Endodermal cell (in vitro differentiated cells): Measurements from ENCODE around the gene FAM168A. TPM values are rescaled to one million over a fixed set of nuclear protein-coding genes. Genes with fewer than 3 reads are reported as not detected.

Source experiments
- DNase-seq: peaks from one replicate; pipeline ENCODE4 v3.0.0-alpha.2; 2017
- H3K27ac ChIP-seq: 2 replicates; pipeline ENCODE4 v1.5.1; 2013; ENCODE audit warnings: mild to moderate bottlenecking, low read depth, low read length, moderate library complexity
- H3K27me3 ChIP-seq: 2 replicates; pipeline ENCODE4 v1.6.1; 2013; ENCODE audit warnings: mild to moderate bottlenecking, low read length, moderate library complexity; ENCODE audit not compliant: insufficient read depth, control insufficient read depth, poor library complexity, severe bottlenecking
- H3K36me3 ChIP-seq: 2 replicates; pipeline ENCODE4 v1.7.0; 2013; ENCODE audit warnings: mild to moderate bottlenecking, low read length, moderate library complexity; ENCODE audit not compliant: control insufficient read depth, insufficient read depth
- H3K4me1 ChIP-seq: one replicate; pipeline ENCODE4 v1.7.0; 2013; ENCODE audit warnings: low read length; ENCODE audit not compliant: control insufficient read depth, insufficient read depth
- H3K4me3 ChIP-seq: 2 replicates; pipeline ENCODE4 v1.5.1; 2013; ENCODE audit warnings: mild to moderate bottlenecking, low read length, moderate library complexity
- H3K9ac ChIP-seq: 2 replicates; pipeline ENCODE4 v1.6.1; 2013; ENCODE audit warnings: mild to moderate bottlenecking, low read length, moderate library complexity; ENCODE audit not compliant: poor library complexity, severe bottlenecking; ENCODE audit errors: extremely low read depth
- H3K9me3 ChIP-seq: 2 replicates; pipeline ENCODE4 v1.6.1; 2013; ENCODE audit warnings: mild to moderate bottlenecking, low read length, moderate library complexity; ENCODE audit not compliant: control insufficient read depth
- H3K27ac Mint-ChIP-seq: 2 replicates; pipeline ENCODE4 v1.8.0; 2020; ENCODE audit warnings: mixed read lengths
- H3K27me3 Mint-ChIP-seq: 2 replicates; pipeline ENCODE4 v1.8.0; 2021; ENCODE audit warnings: mild to moderate bottlenecking, mixed read lengths; ENCODE audit not compliant: insufficient read depth
- H3K36me3 Mint-ChIP-seq: 2 replicates; pipeline ENCODE4 v1.8.0; 2020; ENCODE audit warnings: low read depth, mixed read lengths
- H3K4me1 Mint-ChIP-seq: 2 replicates; pipeline ENCODE4 v1.8.0; 2020; ENCODE audit warnings: mixed read lengths
- H3K4me3 Mint-ChIP-seq: 2 replicates; pipeline ENCODE4 v1.8.0; 2020; ENCODE audit warnings: mild to moderate bottlenecking, moderate library complexity, mixed read lengths
- H3K9me3 Mint-ChIP-seq: 2 replicates; pipeline ENCODE4 v1.8.0; 2020; ENCODE audit warnings: mild to moderate bottlenecking, mixed read lengths
- WGBS, 2 experiments: methylation state at CpG; one replicate each; pipeline versions ENCODE4 v1.1.5 to v1.1.7; 2013; ENCODE audit warnings: missing lambda C conversion rate in 2 of 2, mixed read lengths in 1 of 2; ENCODE audit not compliant: insufficient coverage in 1 of 2, insufficient read length in 1 of 2; 5-methylcytosine and 5-hydroxymethylcytosine counted together
- total RNA-seq, 2 donors: library from RNA; stranded (reverse); fragmentation: NEBNext Ultra II Directional in 1 of 2; extraction: Animal tissue kit (Norgen Biotek cat#: 25700) in 1 of 2; gene quantifications; 2 replicates in 1 of 2; 3 replicates in 1 of 2; pipeline ENCODE4 v1.2.1, GENCODE V29; 2021
- TF ChIP-seq, protein P1 (sequence below): fragments of 200-600 bp; sonication (generic); conservative IDR thresholded peaks from 2 replicates; pipeline ENCODE4 v1.5.0; 2021; ENCODE audit warnings: antibody characterized with exemption, mild to moderate bottlenecking

The FAM168A gene
- total RNA-seq, 2 donors from 2014 or later = 27.4 to 31.6 TPM

DNA sequence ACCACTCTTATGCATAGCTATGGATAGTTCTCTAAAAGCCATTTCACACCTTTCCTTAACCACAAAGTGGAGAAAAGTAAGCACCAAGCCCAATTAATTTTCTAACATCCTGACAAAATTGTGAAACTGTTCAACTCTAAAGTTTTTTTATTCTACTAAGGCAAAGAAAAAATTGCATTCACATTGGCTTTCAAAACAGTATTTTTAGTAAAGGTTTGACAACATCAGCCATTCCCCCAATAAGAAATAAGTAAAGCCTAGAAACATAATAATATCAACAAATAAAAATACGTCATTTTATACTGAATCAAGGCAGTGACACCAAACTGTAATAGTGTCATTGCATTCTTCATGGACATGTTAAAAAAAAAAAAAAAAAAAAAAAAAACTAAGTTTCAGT, 11.1 kb downstream of the FAM168A start:
- H3K4me3 ChIP-seq = no peak overlapping the region
- WGBS, 2 experiments = 80 to 83% methylated on average over 1 of the region's 1 CpG
- H3K36me3 Mint-ChIP-seq = peaks cover 24% of the 10 kb centered on the region
- H3K27ac ChIP-seq = no peak overlapping the region
- H3K9me3 ChIP-seq = no peaks in the 10 kb centered on the region
- no peak overlapping the region for H3K4me3 Mint-ChIP-seq
- H3K36me3 ChIP-seq = peaks cover 5% of the 10 kb centered on the region
- H3K27ac Mint-ChIP-seq = no peak overlapping the region
- no peaks in the 10 kb centered on the region for H3K9me3 Mint-ChIP-seq
- H3K4me1 ChIP-seq = no peaks in the 10 kb centered on the region
- DNase-seq = no peak
- H3K27me3 Mint-ChIP-seq = no peaks in the 10 kb centered on the region
- H3K4me1 Mint-ChIP-seq = peaks cover 4% of the 10 kb centered on the region
- no peak overlapping the region for H3K9ac ChIP-seq
- H3K27me3 ChIP-seq = no peaks in the 10 kb centered on the region
- TF ChIP-seq, protein P1, sequence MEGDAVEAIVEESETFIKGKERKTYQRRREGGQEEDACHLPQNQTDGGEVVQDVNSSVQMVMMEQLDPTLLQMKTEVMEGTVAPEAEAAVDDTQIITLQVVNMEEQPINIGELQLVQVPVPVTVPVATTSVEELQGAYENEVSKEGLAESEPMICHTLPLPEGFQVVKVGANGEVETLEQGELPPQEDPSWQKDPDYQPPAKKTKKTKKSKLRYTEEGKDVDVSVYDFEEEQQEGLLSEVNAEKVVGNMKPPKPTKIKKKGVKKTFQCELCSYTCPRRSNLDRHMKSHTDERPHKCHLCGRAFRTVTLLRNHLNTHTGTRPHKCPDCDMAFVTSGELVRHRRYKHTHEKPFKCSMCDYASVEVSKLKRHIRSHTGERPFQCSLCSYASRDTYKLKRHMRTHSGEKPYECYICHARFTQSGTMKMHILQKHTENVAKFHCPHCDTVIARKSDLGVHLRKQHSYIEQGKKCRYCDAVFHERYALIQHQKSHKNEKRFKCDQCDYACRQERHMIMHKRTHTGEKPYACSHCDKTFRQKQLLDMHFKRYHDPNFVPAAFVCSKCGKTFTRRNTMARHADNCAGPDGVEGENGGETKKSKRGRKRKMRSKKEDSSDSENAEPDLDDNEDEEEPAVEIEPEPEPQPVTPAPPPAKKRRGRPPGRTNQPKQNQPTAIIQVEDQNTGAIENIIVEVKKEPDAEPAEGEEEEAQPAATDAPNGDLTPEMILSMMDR = no peak

DNA sequence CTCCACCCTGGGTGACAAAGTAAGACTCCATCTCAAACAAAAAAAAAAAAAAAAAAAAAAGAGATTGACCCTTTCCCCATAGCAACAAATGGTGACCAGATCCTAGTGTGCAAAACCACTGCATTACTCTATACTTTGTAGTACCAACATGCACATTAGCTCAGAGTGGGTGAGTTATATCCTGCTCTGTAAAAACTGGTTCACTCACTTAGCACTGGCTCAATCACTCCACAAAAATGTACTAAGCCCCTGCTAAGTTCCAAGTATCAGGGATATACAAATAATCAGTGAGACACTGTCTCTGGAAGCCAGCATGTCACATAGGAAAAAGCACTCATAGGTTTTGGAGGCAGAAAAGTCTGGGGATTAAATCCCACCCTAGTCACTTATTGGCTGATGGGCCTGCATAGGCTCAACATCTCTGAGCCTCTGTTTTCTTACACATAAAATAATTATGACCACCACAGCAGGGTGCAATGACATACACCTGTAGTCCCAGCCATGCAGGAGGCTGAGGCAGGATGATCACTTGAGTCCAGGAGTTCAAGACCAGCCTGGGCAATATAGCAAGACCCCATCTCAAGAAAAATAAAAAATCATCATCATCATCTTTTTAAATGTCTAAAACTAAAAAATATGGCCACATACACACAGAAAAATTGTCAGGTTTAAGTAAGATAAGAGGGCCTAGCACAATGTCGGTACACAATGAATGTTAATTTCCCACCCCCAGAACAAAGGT, 11.9 kb downstream of the FAM168A start:
- Mint-ChIP-seq H3K36me3 (peaks cover 24% of the 10 kb centered on the region), H3K9me3 (no peaks in the 10 kb centered on the region), H3K27ac (no peak overlapping the region), H3K27me3 (no peaks in the 10 kb centered on the region), H3K4me1 (peaks cover 2% of the 10 kb centered on the region), H3K4me3 (no peak overlapping the region)
- H3K36me3 ChIP-seq = peaks cover 5% of the 10 kb centered on the region
- H3K9ac ChIP-seq = no peak overlapping the region
- 100% methylated on average over 1 of the region's 1 CpG; no CpG with 5 or more reads in 1 of the 2 experiments for whole genome bisulfite sequencing, 2 experiments
- H3K27ac ChIP-seq = no peak overlapping the region
- H3K27me3 ChIP-seq = no peaks in the 10 kb centered on the region
- DNase-seq = no peak
- H3K9me3 ChIP-seq = no peaks in the 10 kb centered on the region
- no peaks in the 10 kb centered on the region for H3K4me1 ChIP-seq
- TF ChIP-seq, protein P1 = no peak
- no peak overlapping the region for H3K4me3 ChIP-seq

DNA sequence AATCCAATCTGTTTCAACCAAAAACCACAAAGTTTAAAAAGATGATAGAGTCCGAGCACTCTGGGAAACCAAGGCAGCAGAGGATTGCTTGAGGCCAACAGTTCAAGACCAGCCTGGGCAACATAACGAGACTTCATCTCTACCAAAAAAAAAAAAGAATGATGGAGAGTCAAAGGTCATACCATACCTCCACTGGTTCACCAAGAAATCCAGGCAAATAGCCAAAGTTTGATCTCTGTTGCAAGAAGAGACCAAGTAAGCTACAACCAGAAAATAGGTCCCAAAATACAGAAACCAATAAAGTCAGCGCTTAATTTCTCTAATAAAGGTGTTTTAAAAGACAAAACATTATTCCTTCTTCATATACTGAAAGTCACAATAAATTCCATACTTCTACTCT, 13.1 kb downstream of the FAM168A start:
- Histone ChIP-seq H3K9ac (no peak overlapping the region), H3K4me1 (no peaks in the 10 kb centered on the region), H3K27me3 (no peaks in the 10 kb centered on the region), H3K9me3 (no peaks in the 10 kb centered on the region), H3K27ac (no peak overlapping the region), H3K4me3 (no peak overlapping the region), H3K36me3 (peaks cover 5% of the 10 kb centered on the region)
- TF ChIP-seq, protein P1 = no peak
- Mint-ChIP-seq H3K4me1 (no peaks in the 10 kb centered on the region), H3K4me3 (no peak overlapping the region), H3K27ac (no peak overlapping the region), H3K27me3 (no peaks in the 10 kb centered on the region), H3K36me3 (peaks cover 22% of the 10 kb centered on the region), H3K9me3 (no peaks in the 10 kb centered on the region)
- DNase-seq = no peak
- 78 to 93% methylated on average over 2 to 3 of the region's 3 CpGs for WGBS, 2 experiments
